Astrocyte (in vitro differentiated cells and primary cell): ENCODE results near the gene NRN1L.

Source experiments
- CTCF ChIP-seq: IDR thresholded peaks from 2 replicates; pipeline ENCODE4 v1.5.1; 2011; ENCODE audit warnings: low read depth, mild to moderate bottlenecking, inconsistent platforms, low read length, moderate library complexity; ENCODE audit not compliant: insufficient read depth
- EZH2 ChIP-seq: IDR thresholded peaks from 2 replicates; pipeline ENCODE4 v1.6.1; 2012; ENCODE audit warnings: mild to moderate bottlenecking, low read length, inconsistent platforms; ENCODE audit not compliant: insufficient read depth

GRCh38 chr16:67845291-67846062 is 39.2 kb upstream of the NRN1L start:
- TF ChIP-seq CTCF (no peak), EZH2 (no peak)
